KMS-11 (cell line): ENCODE data around the gene CLDN20.

Experiments used
- H2AFZ ChIP-seq: fragments of 200-600 bp; sonication (generic); 2 replicates; pipeline ENCODE4 v1.6.1; 2016; ENCODE audit warnings: antibody characterized with exemption, mixed run types, low read depth
- H3K27ac ChIP-seq: fragments of 200-600 bp; sonication (generic); 2 replicates; pipeline ENCODE4 v1.6.1; 2016; ENCODE audit warnings: mild to moderate bottlenecking, mixed run types
- H3K27me3 ChIP-seq: fragments of 200-600 bp; sonication (generic); 2 replicates; pipeline ENCODE4 v1.6.1; 2017; ENCODE audit warnings: mild to moderate bottlenecking, low read depth, mixed run types, moderate library complexity; ENCODE audit not compliant: insufficient read depth
- H3K36me3 ChIP-seq: fragments of 200-600 bp; sonication (generic); 2 replicates; pipeline ENCODE4 v1.6.1; 2017; ENCODE audit warnings: mild to moderate bottlenecking, mixed run types; ENCODE audit not compliant: insufficient read depth
- H3K4me1 ChIP-seq: fragments of 200-600 bp; sonication (generic); 2 replicates; pipeline ENCODE4 v1.6.1; 2016; ENCODE audit warnings: mild to moderate bottlenecking, low read depth, mixed run types; ENCODE audit not compliant: poor library complexity, severe bottlenecking
- H3K4me2 ChIP-seq: fragments of 200-600 bp; sonication (generic); 2 replicates; pipeline ENCODE4 v1.7.0; 2016; ENCODE audit warnings: mild to moderate bottlenecking, mixed run types
- H3K4me3 ChIP-seq: fragments of 200-600 bp; sonication (generic); IDR thresholded peaks from 2 replicates; pipeline ENCODE4 v1.6.1; 2017; ENCODE audit warnings: low read depth, low read length, mixed read lengths; ENCODE audit not compliant: insufficient read depth
- H3K79me2 ChIP-seq: fragments of 200-600 bp; sonication (generic); 2 replicates; pipeline ENCODE4 v1.6.1; 2016; ENCODE audit warnings: low read depth, mixed run types; ENCODE audit not compliant: insufficient read depth
- H3K9ac ChIP-seq: fragments of 200-600 bp; sonication (generic); 2 replicates; pipeline ENCODE4 v1.6.1; 2016; ENCODE audit warnings: mild to moderate bottlenecking, mixed run types
- H4K20me1 ChIP-seq: fragments of 200-600 bp; sonication (generic); 2 replicates; pipeline ENCODE4 v1.6.1; 2016; ENCODE audit warnings: mild to moderate bottlenecking, mixed run types; ENCODE audit not compliant: insufficient read depth
- TF ChIP-seq, protein P1 (sequence below): fragments of 200-600 bp; sonication (generic); conservative IDR thresholded peaks from 2 replicates; pipeline ENCODE4 v1.6.1; 2017; ENCODE audit warnings: low read depth, mild to moderate bottlenecking, antibody characterized with exemption, low read length, moderate library complexity, mixed read lengths

The CLDN20 gene

DNA sequence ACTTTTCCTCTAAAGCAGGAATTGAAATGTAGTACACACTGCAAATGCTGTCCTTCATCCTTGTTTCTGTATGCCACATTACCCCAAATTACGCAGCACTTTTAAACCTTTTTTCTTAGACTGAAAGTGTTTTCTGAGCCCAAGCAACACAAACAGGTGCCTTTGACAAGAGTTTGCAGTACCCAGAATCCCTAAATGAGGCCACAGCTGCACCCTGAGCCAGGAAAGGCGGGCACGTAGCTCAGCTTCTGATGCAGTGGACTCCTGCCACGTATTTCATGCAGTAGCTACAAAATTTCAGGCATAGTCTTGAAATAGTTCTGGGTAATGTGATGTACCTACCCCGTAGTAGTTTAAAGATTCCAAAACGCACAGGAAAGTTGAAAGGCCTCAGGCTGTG is 31.0 kb upstream of the CLDN20 start:
- Histone ChIP-seq H3K4me1 (no peaks in the 10 kb centered on the region), H3K9ac (no peak overlapping the region), H3K27me3 (no peaks in the 10 kb centered on the region), H3K27ac (no peak overlapping the region), H4K20me1 (no peaks in the 10 kb centered on the region), H3K4me2 (no peak overlapping the region), H2AFZ (no peak overlapping the region), H3K4me3 (no peak overlapping the region), H3K79me2 (no peaks in the 10 kb centered on the region), H3K36me3 (no peaks in the 10 kb centered on the region)
- TF ChIP-seq, protein P1, sequence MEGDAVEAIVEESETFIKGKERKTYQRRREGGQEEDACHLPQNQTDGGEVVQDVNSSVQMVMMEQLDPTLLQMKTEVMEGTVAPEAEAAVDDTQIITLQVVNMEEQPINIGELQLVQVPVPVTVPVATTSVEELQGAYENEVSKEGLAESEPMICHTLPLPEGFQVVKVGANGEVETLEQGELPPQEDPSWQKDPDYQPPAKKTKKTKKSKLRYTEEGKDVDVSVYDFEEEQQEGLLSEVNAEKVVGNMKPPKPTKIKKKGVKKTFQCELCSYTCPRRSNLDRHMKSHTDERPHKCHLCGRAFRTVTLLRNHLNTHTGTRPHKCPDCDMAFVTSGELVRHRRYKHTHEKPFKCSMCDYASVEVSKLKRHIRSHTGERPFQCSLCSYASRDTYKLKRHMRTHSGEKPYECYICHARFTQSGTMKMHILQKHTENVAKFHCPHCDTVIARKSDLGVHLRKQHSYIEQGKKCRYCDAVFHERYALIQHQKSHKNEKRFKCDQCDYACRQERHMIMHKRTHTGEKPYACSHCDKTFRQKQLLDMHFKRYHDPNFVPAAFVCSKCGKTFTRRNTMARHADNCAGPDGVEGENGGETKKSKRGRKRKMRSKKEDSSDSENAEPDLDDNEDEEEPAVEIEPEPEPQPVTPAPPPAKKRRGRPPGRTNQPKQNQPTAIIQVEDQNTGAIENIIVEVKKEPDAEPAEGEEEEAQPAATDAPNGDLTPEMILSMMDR = no peak

DNA sequence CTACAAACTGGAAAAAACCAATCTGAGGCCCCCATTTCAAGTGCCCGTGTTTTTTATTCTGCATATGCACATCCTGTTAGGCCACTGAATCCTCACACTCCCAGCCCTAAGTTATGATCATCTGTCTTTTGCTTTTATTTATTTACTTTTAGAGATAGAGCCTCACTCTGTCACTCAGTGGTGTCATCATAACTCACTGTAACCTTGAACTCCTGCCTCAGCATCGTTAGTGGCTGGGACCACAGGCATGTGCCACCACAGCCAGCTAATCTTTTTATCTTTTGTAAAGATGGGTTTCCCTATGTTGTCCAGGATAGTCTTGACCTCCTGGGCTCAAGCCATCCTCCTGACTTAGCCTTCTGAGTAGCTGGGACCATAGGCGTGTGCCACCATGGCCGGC is 29.6 kb upstream of the CLDN20 start:
- H3K79me2 ChIP-seq = no peaks in the 10 kb centered on the region
- no peaks in the 10 kb centered on the region for H4K20me1 ChIP-seq
- TF ChIP-seq, protein P1 = no peak
- no peaks in the 10 kb centered on the region for H3K27me3 ChIP-seq
- H3K4me3 ChIP-seq = no peak overlapping the region
- H3K27ac ChIP-seq = no peak overlapping the region
- no peaks in the 10 kb centered on the region for H3K36me3 ChIP-seq
- H3K9ac ChIP-seq = no peak overlapping the region
- no peak overlapping the region for H2AFZ ChIP-seq
- no peaks in the 10 kb centered on the region for H3K4me1 ChIP-seq
- no peak overlapping the region for H3K4me2 ChIP-seq

DNA sequence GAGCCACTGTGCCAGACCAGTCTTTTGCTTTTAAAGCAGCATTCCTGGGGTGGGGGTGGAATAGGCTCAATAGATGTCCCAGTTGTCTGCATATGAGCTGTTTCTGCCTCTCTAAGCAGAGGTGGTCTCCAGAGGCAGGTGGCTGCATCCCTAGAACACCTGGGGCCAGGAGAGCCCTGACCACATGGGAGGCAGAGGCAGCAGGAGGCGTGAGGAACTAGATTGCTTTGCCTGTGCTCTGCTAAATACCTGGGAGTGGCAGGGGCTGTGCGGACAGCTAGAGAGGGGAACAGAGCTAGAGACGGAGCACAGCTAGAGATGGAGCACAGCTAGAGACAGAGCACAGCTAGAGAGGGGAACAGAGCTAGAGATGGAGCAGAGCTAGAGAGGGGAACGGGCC is 29.1 kb upstream of the CLDN20 start:
- H3K9ac ChIP-seq = no peak overlapping the region
- no peak overlapping the region for H3K27ac ChIP-seq
- H3K27me3 ChIP-seq = no peaks in the 10 kb centered on the region
- no peak overlapping the region for H3K4me3 ChIP-seq
- H4K20me1 ChIP-seq = no peaks in the 10 kb centered on the region
- no peak overlapping the region for H2AFZ ChIP-seq
- H3K4me2 ChIP-seq = no peak overlapping the region
- H3K36me3 ChIP-seq = no peaks in the 10 kb centered on the region
- no peaks in the 10 kb centered on the region for H3K4me1 ChIP-seq
- TF ChIP-seq, protein P1 = no peak
- H3K79me2 ChIP-seq = no peaks in the 10 kb centered on the region

DNA sequence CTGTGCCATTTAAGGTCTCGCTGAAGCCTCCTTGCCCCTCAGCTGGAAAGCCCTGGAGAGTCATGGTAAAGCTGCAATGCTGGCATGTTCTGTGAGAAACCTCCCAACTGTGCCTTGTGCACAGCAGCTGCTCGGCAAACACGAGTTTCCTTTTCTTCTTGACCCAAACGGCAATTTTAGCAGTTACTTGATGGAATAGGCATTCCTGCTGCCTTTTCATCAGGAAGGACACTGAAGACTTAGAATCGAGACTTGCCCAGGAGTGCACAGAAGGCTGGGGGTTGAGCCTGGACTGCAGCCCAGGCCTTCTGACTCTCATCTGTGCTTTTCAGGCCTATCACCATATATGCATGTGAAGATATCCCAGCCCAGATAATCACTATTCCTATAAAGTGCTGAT is 28.7 kb upstream of the CLDN20 start:
- no peak overlapping the region for H3K9ac ChIP-seq

More for the DNA sequence above, 28.7 kb upstream of the CLDN20 start:
- no peaks in the 10 kb centered on the region for H4K20me1 ChIP-seq
- no peak overlapping the region for H2AFZ ChIP-seq
- no peaks in the 10 kb centered on the region for H3K79me2 ChIP-seq
- no peak overlapping the region for H3K4me2 ChIP-seq
- H3K27ac ChIP-seq = no peak overlapping the region
- H3K4me1 ChIP-seq = no peaks in the 10 kb centered on the region
- no peak overlapping the region for H3K4me3 ChIP-seq
- TF ChIP-seq, protein P1 = no peak
- H3K36me3 ChIP-seq = no peaks in the 10 kb centered on the region
- H3K27me3 ChIP-seq = no peaks in the 10 kb centered on the region
